GM23338 (cell line): ENCODE results near the gene PYCR2. TPM values are rescaled to one million over a fixed set of nuclear protein-coding genes. Genes with fewer than 3 reads are reported as not detected.

Experiments
- CREB1 ChIP-seq: fragments of 250-450 bp; sonication (Bioruptor Pico); IDR thresholded peaks from 2 replicates; pipeline ENCODE4 v1.5.0; 2020; ENCODE audit warnings: low read depth, mild to moderate bottlenecking, moderate library complexity
- EZH2 ChIP-seq: fragments of 200-600 bp; sonication (generic); IDR thresholded peaks from one replicate; pipeline ENCODE4 v1.8.0; 2017; ENCODE audit warnings: antibody characterized with exemption, mild to moderate bottlenecking, low read depth; ENCODE audit not compliant: unreplicated experiment
- EZH2phosphoT487 ChIP-seq: fragments of 200-600 bp; sonication (generic); IDR thresholded peaks from one replicate; pipeline ENCODE4 v1.8.1; 2018; ENCODE audit warnings: antibody characterized with exemption; ENCODE audit not compliant: unreplicated experiment
- JUNB ChIP-seq: IDR thresholded peaks from one replicate; pipeline ENCODE4 v1.6.1; 2016; ENCODE audit warnings: antibody characterized with exemption; ENCODE audit not compliant: unreplicated experiment
- NANOG ChIP-seq: IDR thresholded peaks from 2 replicates; pipeline ENCODE4 v1.6.1; 2016; ENCODE audit warnings: antibody characterized with exemption, borderline replicate concordance
- POLR2AphosphoS5 ChIP-seq: IDR thresholded peaks from 2 replicates; pipeline ENCODE4 v1.6.1; 2016; ENCODE audit warnings: antibody characterized with exemption, low read depth
- STAT1 ChIP-seq: IDR thresholded peaks from one replicate; pipeline ENCODE4 v1.6.1; 2016; ENCODE audit warnings: antibody characterized with exemption; ENCODE audit not compliant: unreplicated experiment
- ZNF114 ChIP-seq: fragments of 250-450 bp; sonication (Bioruptor Pico); IDR thresholded peaks from 2 replicates; pipeline ENCODE4 v1.5.0; 2020; ENCODE audit warnings: mild to moderate bottlenecking, moderate library complexity
- ZNF331 ChIP-seq: fragments of 250-450 bp; sonication (Bioruptor Pico); IDR thresholded peaks from 2 replicates; pipeline ENCODE4 v1.5.0; 2020; ENCODE audit warnings: low read depth, mild to moderate bottlenecking, moderate library complexity
- polyA plus RNA-seq: library from polyadenylated mRNA; unstranded; fragments of >200 nt; fragmentation: Nextera tagmentation; extraction: Ambion mirVana; gene quantifications from 2 replicates; pipeline ENCODE4 v1.2.1, GENCODE V29; 2016
- total RNA-seq: library from RNA; depleted of rRNA; stranded (reverse); fragments of >200 nt; shearing (Covaris generic); gene quantifications from 2 replicates; pipeline ENCODE4 v1.2.3, GENCODE V29; 2014
- TF ChIP-seq, protein P1 (sequence below): fragments of 250-450 bp; sonication (Bioruptor Pico); IDR thresholded peaks from 2 replicates; pipeline ENCODE4 v1.5.0; 2020; ENCODE audit warnings: mild to moderate bottlenecking, moderate library complexity
- TF ChIP-seq, protein P2 (sequence below): IDR thresholded peaks from 2 replicates; pipeline ENCODE4 v1.6.1; 2016; ENCODE audit warnings: antibody characterized with exemption
- TF ChIP-seq, protein P3 (sequence below), 2 experiments: fragments of 200-600 bp in 1 of 2; sonication (generic) in 1 of 2; conservative IDR thresholded peaks; 2 replicates each; pipeline versions ENCODE4 v1.5.1 to v1.6.1; 2016 to 2017; ENCODE audit warnings: antibody characterized with exemption in 2 of 2, low read depth in 2 of 2, mild to moderate bottlenecking in 2 of 2, moderate library complexity in 1 of 2

PYCR2 gene
- total and polyA plus RNA-seq, 2 experiments from 2014 or later: 89.1 to 109 TPM

DNA sequence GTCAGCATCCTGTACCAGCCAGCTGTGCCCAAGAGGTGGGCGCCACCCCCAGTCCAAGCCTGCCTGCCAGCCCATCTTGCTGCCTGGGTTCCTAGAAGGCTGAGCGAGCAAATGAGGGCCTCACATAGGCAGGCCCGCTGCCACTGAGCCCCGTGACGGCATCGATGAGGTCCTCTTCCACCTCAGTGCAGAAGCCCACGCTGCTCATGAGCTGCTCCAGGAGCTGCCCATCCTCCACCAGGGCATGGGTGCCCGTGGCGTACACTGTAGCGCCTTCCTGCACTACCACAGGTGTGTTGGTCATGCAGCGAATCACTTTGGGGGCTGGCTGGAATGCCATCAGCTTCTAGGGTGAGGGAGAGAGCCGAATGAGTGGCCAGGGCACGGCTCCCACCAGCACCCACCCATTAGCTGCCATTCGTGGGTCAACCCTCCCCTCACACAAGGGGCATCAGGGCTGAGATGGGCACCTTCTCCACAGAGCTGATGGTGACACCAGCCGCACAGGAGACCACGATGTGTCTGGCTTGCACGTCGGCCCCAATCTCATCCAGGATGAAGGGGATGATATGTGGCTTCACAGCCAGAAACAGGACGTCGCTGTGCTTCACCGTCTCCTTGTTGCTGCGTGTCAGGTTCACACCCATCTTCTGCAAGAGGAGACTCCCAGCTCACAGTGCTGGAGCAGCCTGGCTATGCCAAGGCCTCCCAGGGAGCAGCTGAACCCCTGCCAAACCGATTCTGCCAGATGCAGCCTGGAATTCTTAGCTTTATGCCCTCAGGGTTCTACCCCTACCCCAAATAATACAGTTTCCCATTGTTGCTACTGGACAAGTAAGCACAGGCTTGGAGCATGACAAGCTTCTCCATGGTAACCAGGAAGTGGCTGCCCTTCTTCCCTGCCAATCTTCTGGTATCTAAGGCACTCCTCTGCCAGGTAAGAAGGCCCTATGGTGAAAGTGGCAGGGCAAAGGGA lies 2.0 kb downstream of the PYCR2 start (continued):
- TF ChIP-seq, protein P1, sequence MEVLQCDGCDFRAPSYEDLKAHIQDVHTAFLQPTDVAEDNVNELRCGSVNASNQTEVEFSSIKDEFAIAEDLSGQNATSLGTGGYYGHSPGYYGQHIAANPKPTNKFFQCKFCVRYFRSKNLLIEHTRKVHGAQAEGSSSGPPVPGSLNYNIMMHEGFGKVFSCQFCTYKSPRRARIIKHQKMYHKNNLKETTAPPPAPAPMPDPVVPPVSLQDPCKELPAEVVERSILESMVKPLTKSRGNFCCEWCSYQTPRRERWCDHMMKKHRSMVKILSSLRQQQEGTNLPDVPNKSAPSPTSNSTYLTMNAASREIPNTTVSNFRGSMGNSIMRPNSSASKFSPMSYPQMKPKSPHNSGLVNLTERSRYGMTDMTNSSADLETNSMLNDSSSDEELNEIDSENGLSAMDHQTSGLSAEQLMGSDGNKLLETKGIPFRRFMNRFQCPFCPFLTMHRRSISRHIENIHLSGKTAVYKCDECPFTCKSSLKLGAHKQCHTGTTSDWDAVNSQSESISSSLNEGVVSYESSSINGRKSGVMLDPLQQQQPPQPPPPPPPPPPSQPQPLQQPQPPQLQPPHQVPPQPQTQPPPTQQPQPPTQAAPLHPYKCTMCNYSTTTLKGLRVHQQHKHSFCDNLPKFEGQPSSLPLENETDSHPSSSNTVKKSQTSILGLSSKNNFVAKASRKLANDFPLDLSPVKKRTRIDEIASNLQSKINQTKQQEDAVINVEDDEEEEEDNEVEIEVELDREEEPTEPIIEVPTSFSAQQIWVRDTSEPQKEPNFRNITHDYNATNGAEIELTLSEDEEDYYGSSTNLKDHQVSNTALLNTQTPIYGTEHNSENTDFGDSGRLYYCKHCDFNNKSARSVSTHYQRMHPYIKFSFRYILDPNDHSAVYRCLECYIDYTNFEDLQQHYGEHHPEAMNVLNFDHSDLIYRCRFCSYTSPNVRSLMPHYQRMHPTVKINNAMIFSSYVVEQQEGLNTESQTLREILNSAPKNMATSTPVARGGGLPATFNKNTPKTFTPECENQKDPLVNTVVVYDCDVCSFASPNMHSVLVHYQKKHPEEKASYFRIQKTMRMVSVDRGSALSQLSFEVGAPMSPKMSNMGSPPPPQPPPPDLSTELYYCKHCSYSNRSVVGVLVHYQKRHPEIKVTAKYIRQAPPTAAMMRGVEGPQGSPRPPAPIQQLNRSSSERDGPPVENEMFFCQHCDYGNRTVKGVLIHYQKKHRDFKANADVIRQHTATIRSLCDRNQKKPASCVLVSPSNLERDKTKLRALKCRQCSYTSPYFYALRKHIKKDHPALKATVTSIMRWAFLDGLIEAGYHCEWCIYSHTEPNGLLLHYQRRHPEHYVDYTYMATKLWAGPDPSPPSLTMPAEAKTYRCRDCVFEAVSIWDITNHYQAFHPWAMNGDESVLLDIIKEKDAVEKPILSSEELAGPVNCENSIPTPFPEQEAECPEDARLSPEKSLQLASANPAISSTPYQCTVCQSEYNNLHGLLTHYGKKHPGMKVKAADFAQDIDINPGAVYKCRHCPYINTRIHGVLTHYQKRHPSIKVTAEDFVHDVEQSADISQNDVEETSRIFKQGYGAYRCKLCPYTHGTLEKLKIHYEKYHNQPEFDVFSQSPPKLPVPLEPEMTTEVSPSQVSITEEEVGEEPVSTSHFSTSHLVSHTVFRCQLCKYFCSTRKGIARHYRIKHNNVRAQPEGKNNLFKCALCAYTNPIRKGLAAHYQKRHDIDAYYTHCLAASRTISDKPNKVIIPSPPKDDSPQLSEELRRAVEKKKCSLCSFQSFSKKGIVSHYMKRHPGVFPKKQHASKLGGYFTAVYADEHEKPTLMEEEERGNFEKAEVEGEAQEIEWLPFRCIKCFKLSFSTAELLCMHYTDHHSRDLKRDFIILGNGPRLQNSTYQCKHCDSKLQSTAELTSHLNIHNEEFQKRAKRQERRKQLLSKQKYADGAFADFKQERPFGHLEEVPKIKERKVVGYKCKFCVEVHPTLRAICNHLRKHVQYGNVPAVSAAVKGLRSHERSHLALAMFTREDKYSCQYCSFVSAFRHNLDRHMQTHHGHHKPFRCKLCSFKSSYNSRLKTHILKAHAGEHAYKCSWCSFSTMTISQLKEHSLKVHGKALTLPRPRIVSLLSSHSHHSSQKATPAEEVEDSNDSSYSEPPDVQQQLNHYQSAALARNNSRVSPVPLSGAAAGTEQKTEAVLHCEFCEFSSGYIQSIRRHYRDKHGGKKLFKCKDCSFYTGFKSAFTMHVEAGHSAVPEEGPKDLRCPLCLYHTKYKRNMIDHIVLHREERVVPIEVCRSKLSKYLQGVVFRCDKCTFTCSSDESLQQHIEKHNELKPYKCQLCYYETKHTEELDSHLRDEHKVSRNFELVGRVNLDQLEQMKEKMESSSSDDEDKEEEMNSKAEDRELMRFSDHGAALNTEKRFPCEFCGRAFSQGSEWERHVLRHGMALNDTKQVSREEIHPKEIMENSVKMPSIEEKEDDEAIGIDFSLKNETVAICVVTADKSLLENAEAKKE (CRISPR knock-in tag): no peak
- TF ChIP-seq ZNF114 (CRISPR knock-in tag): no peak
- no peak for TF ChIP-seq NANOG
- TF ChIP-seq STAT1: no peak
- no peak for TF ChIP-seq EZH2
- no peak for TF ChIP-seq POLR2AphosphoS5
- TF ChIP-seq, protein P2, sequence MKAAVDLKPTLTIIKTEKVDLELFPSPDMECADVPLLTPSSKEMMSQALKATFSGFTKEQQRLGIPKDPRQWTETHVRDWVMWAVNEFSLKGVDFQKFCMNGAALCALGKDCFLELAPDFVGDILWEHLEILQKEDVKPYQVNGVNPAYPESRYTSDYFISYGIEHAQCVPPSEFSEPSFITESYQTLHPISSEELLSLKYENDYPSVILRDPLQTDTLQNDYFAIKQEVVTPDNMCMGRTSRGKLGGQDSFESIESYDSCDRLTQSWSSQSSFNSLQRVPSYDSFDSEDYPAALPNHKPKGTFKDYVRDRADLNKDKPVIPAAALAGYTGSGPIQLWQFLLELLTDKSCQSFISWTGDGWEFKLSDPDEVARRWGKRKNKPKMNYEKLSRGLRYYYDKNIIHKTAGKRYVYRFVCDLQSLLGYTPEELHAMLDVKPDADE: no peak
- TF ChIP-seq, protein P3, sequence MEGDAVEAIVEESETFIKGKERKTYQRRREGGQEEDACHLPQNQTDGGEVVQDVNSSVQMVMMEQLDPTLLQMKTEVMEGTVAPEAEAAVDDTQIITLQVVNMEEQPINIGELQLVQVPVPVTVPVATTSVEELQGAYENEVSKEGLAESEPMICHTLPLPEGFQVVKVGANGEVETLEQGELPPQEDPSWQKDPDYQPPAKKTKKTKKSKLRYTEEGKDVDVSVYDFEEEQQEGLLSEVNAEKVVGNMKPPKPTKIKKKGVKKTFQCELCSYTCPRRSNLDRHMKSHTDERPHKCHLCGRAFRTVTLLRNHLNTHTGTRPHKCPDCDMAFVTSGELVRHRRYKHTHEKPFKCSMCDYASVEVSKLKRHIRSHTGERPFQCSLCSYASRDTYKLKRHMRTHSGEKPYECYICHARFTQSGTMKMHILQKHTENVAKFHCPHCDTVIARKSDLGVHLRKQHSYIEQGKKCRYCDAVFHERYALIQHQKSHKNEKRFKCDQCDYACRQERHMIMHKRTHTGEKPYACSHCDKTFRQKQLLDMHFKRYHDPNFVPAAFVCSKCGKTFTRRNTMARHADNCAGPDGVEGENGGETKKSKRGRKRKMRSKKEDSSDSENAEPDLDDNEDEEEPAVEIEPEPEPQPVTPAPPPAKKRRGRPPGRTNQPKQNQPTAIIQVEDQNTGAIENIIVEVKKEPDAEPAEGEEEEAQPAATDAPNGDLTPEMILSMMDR (conservative IDR thresholded peaks at IDR 0.05; ENCODE audit: low read depth in 2 of 2): no peak
- TF ChIP-seq ZNF331 (CRISPR knock-in tag): no peak
- TF ChIP-seq CREB1 (CRISPR knock-in tag): no peak
- TF ChIP-seq EZH2phosphoT487: no peak
- no peak for TF ChIP-seq JUNB
